HCT116 (cell line): ENCODE results near the gene DEXI. TPM values are rescaled to one million over a fixed set of nuclear protein-coding genes. Genes with fewer than 3 reads are reported as not detected.

ENCODE experiments used
- ATAC-seq: fragments of 200-7000 bp; cut with Tn5 transposase; 2 replicates; pipeline ENCODE4 v1.9.1; 2020; ENCODE audit warnings: mild to moderate bottlenecking, moderate library complexity
- BruUV-seq: library from RNA; stranded (reverse); fragments of 400-500 nt; replicated peaks from 2 replicates; lab custom pipeline; 2021; lab: Mats Ljungman, UMichigan
- CTCF ChIA-PET: fragments of 300-600 bp; sonication (Branson Sonifier 250); formaldehyde crosslinking; loops from one replicate; lab custom pipeline; 2021; ENCODE audit warnings: antibody characterized with exemption; lab: Charles Lee
- POLR2A ChIA-PET: fragments of 300-600, 350-600 bp; sonication (Branson Sonifier 250); formaldehyde crosslinking; loops from one replicate; lab custom pipeline; 2021; ENCODE audit warnings: antibody characterized with exemption; lab: Charles Lee
- RAD21 ChIA-PET, 2 experiments: fragments of 300-600 bp; sonication (Branson Sonifier 250); formaldehyde crosslinking; loops; one replicate each; lab custom pipeline; 2023; ENCODE audit warnings: low total read pairs in 2 of 2; ENCODE audit not compliant: uncharacterized antibody in 2 of 2, unreplicated experiment in 2 of 2, low non-redundant PET in 1 of 2; lab: Charles Lee
- DNase-seq: peaks from one replicate; pipeline ENCODE4 v3.0.0-alpha.2; 2010; ENCODE audit warnings: low read depth, low spot score
- H2AFZ ChIP-seq: fragments of 200-600 bp; shearing (Covaris generic), sonication (generic); 2 replicates; pipeline ENCODE4 v1.6.1; 2017; ENCODE audit warnings: low read depth, mixed run types, mixed read lengths, antibody characterized with exemption, low read length; ENCODE audit not compliant: poor library complexity, severe bottlenecking
- H3K27ac ChIP-seq: 2 replicates; pipeline ENCODE4 v1.5.1; 2012; ENCODE audit warnings: low read depth, low read length
- H3K27me3 ChIP-seq: fragments of 200-600 bp; sonication (generic); 2 replicates; pipeline ENCODE4 v1.6.1; 2016; ENCODE audit warnings: mixed run types, low read length, mixed read lengths; ENCODE audit not compliant: insufficient read depth
- H3K36me3 ChIP-seq, 2 experiments: fragments of 200-500 bp in 1 of 2; fragments of 200-600 bp in 1 of 2; sonication (Bioruptor generic) in 1 of 2; sonication (generic) in 1 of 2; 2 replicates each; pipeline versions ENCODE4 v1.5.1 to v1.6.1; 2014 to 2016; ENCODE audit warnings: low read length in 2 of 2, inconsistent platforms in 1 of 2, mixed read lengths in 1 of 2, mixed run types in 1 of 2; ENCODE audit not compliant: insufficient read depth in 2 of 2, control insufficient read depth in 1 of 2
- H3K4me1 ChIP-seq, 2 experiments: fragments of 200-600 bp in 1 of 2; sonication (generic) in 1 of 2; 2 replicates each; pipeline versions ENCODE4 v1.5.1 to v1.6.1; 2012 to 2017; ENCODE audit warnings: low read length in 2 of 2, inconsistent platforms in 1 of 2, mild to moderate bottlenecking in 1 of 2, mixed read lengths in 1 of 2, mixed run types in 1 of 2, moderate library complexity in 1 of 2; ENCODE audit not compliant: insufficient read depth in 2 of 2, control insufficient read depth in 1 of 2
- H3K4me2 ChIP-seq: fragments of 200-600 bp; sonication (generic); 2 replicates; pipeline ENCODE4 v1.6.1; 2017; ENCODE audit warnings: mixed run types, low read length, mixed read lengths
- H3K4me3 ChIP-seq, 2 experiments: fragments of 200-600 bp in 1 of 2; sonication (generic) in 1 of 2; replicated peaks in 1 of 2; 2 replicates each; pipeline ENCODE4 v1.5.1; 2011 to 2016; ENCODE audit warnings: low read length in 2 of 2, control low read depth in 1 of 2, low read depth in 1 of 2, mild to moderate bottlenecking in 1 of 2, mixed read lengths in 1 of 2, mixed run types in 1 of 2
- H3K79me2 ChIP-seq: fragments of 200-600 bp; sonication (generic); 2 replicates; pipeline ENCODE4 v1.6.1; 2017; ENCODE audit warnings: mild to moderate bottlenecking, mixed run types, low read length, moderate library complexity, mixed read lengths; ENCODE audit not compliant: insufficient read depth
- H3K9ac ChIP-seq: fragments of 200-600 bp; sonication (generic); 2 replicates; pipeline ENCODE4 v1.6.1; 2016; ENCODE audit warnings: low read length, mixed read lengths
- H3K9me2 ChIP-seq: fragments of 200-600 bp; sonication (generic), shearing (Covaris generic); 2 replicates; pipeline ENCODE4 v1.6.1; 2017; ENCODE audit warnings: mixed run types, mild to moderate bottlenecking, moderate library complexity; ENCODE audit not compliant: insufficient read depth
- H3K9me3 ChIP-seq, 2 experiments: fragments of 200-500 bp in 1 of 2; fragments of 200-600 bp in 1 of 2; sonication (Bioruptor generic) in 1 of 2; sonication (generic) in 1 of 2; 2 replicates each; pipeline ENCODE4 v1.6.1; 2014 to 2017; ENCODE audit warnings: low read length in 2 of 2, mixed read lengths in 2 of 2, inconsistent platforms in 1 of 2, low read depth in 1 of 2, mild to moderate bottlenecking in 1 of 2, mixed run types in 1 of 2, moderate library complexity in 1 of 2; ENCODE audit not compliant: control insufficient read depth in 1 of 2, insufficient read depth in 1 of 2
- H4K20me1 ChIP-seq: fragments of 200-600 bp; sonication (generic), shearing (Covaris generic); 2 replicates; pipeline ENCODE4 v1.6.1; 2017; ENCODE audit warnings: mixed run types, mild to moderate bottlenecking, moderate library complexity; ENCODE audit not compliant: insufficient read depth
- CBX3 ChIP-seq: IDR thresholded peaks from 2 replicates; pipeline ENCODE4 v1.6.1; 2012; ENCODE audit warnings: low read depth
- CEBPB ChIP-seq: IDR thresholded peaks from 2 replicates; pipeline ENCODE4 v1.6.1; 2012; ENCODE audit warnings: low read depth
- POLR2AphosphoS5 ChIP-seq: IDR thresholded peaks from 2 replicates; pipeline ENCODE4 v1.6.1; 2011; ENCODE audit warnings: mild to moderate bottlenecking, low read depth, low read length, moderate library complexity
- RAD21 ChIP-seq: IDR thresholded peaks from 2 replicates; pipeline ENCODE4 v1.6.1; 2012; ENCODE audit warnings: low read depth, mild to moderate bottlenecking
- SIN3A ChIP-seq: IDR thresholded peaks from 2 replicates; pipeline ENCODE4 v1.6.1; 2012; ENCODE audit warnings: low read depth
- ZNF274 ChIP-seq: fragments of 200-500 bp; sonication (Bioruptor generic); IDR thresholded peaks from 2 replicates; pipeline ENCODE4 v1.6.1; 2014; ENCODE audit warnings: mild to moderate bottlenecking, low read depth, low read length, inconsistent platforms
- intact Hi-C: fragments of 100-400 bp; cut with micrococcal nuclease; formaldehyde crosslinking; loops from 2 replicates; pipeline ENCODE4 v1.10.0; 2022
- total RNA-seq: library from RNA; stranded (reverse); gene quantifications from one replicate; pipeline ENCODE4 v1.2.1, GENCODE V29; 2021; ENCODE audit not compliant: unreplicated experiment
- TF ChIP-seq, protein P1 (sequence below): IDR thresholded peaks from 2 replicates; pipeline ENCODE4 v1.6.1; 2012; ENCODE audit warnings: low read depth

DEXI gene
- total RNA-seq, 1 experiment from 2014 or later = 37.8 TPM

DNA sequence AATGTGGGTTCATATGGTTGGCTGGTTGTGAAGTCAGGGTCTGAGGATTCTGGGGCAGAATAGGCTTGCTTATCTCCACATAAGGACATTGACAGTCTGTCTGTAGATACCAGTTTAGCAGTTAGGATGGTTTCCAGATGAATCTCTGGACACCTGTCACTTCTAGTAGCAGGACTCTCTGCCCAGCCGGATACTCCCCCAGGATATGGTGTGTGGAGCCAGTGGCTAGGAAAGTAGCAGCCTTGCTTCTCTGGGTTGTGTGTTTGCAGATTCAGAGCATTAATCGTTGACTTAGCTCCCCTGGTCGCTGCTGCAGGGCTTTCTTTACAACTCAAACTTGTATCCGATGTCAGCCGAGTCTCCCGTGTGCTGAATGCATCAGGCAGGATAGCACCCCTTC, 47.3 kb upstream of the DEXI start:
- RAD21 ChIA-PET = no interaction called here
- H3K4me1 ChIP-seq = peaks cover 50 to 58% of the 10 kb centered on the region in 2 experiments
- intact Hi-C loops = no loop called here
- no peaks in the 10 kb centered on the region for H4K20me1 ChIP-seq
- BruUV-seq = no TSS peak
- no peaks in the 10 kb centered on the region for H3K79me2 ChIP-seq
- no peak overlapping the region for H3K9ac ChIP-seq
- no peaks in the 10 kb centered on the region for H3K9me2 ChIP-seq
- no peak overlapping the region for H2AFZ ChIP-seq
- CTCF ChIA-PET = no interaction called here
- H3K27ac ChIP-seq = no peak overlapping the region
- H3K36me3 ChIP-seq = no peaks in the 10 kb centered on the region
- no peaks in the 10 kb centered on the region for H3K27me3 ChIP-seq
- TF ChIP-seq ZNF274 (no peak), POLR2AphosphoS5 (no peak), SIN3A (no peak), CEBPB (no peak)
- TF ChIP-seq, protein P1, sequence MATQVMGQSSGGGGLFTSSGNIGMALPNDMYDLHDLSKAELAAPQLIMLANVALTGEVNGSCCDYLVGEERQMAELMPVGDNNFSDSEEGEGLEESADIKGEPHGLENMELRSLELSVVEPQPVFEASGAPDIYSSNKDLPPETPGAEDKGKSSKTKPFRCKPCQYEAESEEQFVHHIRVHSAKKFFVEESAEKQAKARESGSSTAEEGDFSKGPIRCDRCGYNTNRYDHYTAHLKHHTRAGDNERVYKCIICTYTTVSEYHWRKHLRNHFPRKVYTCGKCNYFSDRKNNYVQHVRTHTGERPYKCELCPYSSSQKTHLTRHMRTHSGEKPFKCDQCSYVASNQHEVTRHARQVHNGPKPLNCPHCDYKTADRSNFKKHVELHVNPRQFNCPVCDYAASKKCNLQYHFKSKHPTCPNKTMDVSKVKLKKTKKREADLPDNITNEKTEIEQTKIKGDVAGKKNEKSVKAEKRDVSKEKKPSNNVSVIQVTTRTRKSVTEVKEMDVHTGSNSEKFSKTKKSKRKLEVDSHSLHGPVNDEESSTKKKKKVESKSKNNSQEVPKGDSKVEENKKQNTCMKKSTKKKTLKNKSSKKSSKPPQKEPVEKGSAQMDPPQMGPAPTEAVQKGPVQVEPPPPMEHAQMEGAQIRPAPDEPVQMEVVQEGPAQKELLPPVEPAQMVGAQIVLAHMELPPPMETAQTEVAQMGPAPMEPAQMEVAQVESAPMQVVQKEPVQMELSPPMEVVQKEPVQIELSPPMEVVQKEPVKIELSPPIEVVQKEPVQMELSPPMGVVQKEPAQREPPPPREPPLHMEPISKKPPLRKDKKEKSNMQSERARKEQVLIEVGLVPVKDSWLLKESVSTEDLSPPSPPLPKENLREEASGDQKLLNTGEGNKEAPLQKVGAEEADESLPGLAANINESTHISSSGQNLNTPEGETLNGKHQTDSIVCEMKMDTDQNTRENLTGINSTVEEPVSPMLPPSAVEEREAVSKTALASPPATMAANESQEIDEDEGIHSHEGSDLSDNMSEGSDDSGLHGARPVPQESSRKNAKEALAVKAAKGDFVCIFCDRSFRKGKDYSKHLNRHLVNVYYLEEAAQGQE = no peak
- POLR2A ChIA-PET = interaction anchor here (4.9 kb wide), 1 partner anchor 266 kb away, joined by 19 read pairs; the partner anchor contains the start of gene SOCS1
- H3K4me3 ChIP-seq = no peak overlapping the region
- no peak for DNase-seq
- H3K4me2 ChIP-seq = no peak overlapping the region
- no peak for ATAC-seq
- no peaks in the 10 kb centered on the region for H3K9me3 ChIP-seq

DNA sequence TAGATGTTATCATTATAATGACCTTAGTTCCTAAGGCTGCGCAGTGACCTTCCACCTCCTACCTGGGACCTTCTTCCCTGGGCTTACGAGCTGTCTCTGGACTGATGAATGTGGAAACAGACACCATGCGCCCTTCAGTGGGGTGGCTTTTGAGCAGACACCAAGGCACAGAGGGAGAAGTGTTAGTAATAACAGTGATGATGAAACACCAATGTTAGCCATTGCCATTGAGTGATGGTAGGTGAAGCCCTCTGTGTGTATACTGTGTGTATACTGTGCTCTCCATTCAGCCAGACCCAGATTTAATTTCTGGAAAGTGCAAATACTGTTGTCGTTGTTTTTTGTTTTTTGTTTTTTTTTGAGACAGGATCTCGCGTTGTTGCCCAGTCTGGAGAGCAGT, 46.6 kb upstream of the DEXI start:
- ChIA-PET RAD21 (no interaction called here), POLR2A (interaction anchor here (4.9 kb wide), 1 partner anchor 267 kb away, joined by 19 read pairs; the partner anchor contains the start of gene SOCS1), CTCF (no interaction called here)
- Histone ChIP-seq H4K20me1 (no peaks in the 10 kb centered on the region), H3K4me2 (no peak overlapping the region), H3K27ac (no peak overlapping the region), H3K27me3 (no peaks in the 10 kb centered on the region), H3K36me3 (no peaks in the 10 kb centered on the region), H3K9me2 (no peaks in the 10 kb centered on the region), H2AFZ (no peak overlapping the region), H3K4me3 (no peak overlapping the region), H3K9ac (no peak overlapping the region), H3K79me2 (no peaks in the 10 kb centered on the region), H3K4me1 (peaks cover 46 to 53% of the 10 kb centered on the region in 2 experiments), H3K9me3 (no peaks in the 10 kb centered on the region)
- ATAC-seq (no peak), DNase-seq (no peak)
- intact Hi-C loops = no loop called here
- no peak for TF ChIP-seq POLR2AphosphoS5
- TF ChIP-seq RAD21 = no peak
- TF ChIP-seq CBX3 = no peak
- no peak for TF ChIP-seq SIN3A
- no TSS peak for BruUV-seq
